ENCODE measurements around the gene CREB5.
"Not testable (repeated sequence)": the region's sequence is repeated elsewhere in the genome, so short reads cannot be mapped to it uniquely, and the experiment has no call there.

The CREB5 gene

GRCh38 chr7:28755255-28755654 lies 342.9 kb downstream of the CREB5 start:
- no peak for DNase-seq

DNA sequence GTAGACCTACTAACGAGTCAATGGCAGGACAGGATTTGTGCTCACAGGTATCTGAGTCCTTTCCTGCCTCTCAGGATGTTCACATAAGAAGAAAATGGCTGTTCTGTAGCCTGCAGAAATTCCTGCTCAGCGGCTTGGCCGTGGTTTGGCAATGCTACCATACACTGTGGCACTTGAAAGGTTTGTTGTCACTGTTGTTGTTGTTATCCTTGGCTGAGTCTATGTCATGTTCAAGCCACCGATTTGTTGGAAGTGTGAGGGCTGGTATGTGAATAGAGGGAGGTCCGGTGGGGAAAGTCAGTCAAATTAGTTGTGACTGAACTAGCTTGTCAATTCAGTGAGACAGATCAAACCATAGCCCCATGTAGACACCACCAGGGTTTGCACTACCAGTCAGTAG lies 345.9 kb downstream of the CREB5 start:
- no peak for DNase-seq

- no peak for DNase-seq
Observed at GRCh38 chr7:28759475-28759971, 347.2 kb downstream of the CREB5 start.

DNA sequence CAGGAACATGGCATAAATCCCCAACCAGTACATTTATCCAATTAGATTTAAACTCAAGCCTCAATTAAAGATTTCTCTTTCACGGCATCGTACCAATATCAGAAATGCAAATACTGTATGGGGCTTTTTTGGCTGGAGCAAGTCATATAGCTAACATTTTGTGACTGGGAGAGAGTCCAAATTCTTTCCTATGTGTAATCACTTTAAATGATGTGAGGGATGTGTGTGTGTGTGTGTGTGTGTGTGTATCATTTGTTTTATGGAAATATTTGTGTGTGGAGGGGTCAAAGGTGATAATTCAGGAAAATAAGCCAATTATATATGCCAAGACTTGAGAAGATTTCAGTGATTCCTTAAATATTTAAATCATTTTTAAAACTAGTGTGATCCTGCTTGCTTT lies 349.2 kb downstream of the CREB5 start:
- DNase-seq: no peak

DNA sequence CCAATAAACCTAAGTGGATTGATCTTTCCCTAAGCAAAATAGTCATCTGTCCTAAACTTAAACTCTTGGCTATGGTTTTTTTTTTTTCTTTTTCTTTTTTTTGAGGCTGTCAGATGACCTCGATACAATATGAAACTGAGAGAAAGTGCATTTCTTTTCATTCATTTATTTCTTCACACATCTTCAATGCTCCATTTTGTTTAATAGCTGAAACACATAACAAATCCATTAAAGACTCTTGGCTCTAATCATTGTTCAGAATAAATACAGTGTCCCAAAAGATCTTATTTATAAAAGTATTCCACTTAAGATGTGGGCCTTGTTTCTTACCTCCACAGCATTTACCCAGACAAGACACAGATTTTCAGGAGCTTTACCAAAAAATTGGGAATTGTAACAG lies 350.3 kb downstream of the CREB5 start:
- no peak for DNase-seq

DNA sequence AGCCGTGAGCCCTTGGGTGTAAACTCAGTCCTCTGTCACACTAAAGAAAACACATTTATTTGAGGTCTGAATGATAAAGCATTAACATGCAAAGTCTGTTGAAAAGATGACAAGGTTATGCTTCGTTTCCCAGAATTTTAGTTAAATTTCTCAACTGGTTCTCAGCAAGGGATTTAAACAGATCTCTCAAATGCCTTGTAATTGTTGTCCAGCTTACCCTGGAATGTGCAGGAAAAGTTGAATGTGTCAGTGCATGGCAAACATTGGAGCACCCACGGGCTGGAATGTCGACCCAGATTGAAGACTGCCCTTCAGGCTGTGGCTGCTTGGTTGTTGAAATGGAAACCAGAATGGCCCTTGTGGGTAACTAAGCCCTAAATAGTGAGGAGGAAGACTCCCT lies 354.0 kb downstream of the CREB5 start:
- DNase-seq: no peak

DNA sequence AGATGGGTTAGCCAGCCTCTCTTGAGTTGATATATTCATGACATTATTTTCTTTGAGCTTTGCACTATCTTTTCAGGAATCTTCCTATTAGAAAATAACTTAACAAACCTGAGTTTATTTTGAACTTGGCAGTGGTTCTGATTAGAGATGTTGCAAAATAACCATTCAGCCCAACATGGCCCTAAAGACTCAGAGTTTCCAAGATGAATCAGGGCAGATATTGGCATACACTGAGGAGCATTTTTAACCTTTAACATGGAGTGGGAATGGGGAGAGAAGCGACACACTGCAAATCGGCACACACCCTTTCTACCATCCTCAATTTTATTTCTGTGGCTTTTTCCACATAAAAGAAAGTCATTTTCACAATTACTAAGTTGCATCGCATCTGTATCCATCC lies 355.0 kb downstream of the CREB5 start:
- DNase-seq: no peak

DNA sequence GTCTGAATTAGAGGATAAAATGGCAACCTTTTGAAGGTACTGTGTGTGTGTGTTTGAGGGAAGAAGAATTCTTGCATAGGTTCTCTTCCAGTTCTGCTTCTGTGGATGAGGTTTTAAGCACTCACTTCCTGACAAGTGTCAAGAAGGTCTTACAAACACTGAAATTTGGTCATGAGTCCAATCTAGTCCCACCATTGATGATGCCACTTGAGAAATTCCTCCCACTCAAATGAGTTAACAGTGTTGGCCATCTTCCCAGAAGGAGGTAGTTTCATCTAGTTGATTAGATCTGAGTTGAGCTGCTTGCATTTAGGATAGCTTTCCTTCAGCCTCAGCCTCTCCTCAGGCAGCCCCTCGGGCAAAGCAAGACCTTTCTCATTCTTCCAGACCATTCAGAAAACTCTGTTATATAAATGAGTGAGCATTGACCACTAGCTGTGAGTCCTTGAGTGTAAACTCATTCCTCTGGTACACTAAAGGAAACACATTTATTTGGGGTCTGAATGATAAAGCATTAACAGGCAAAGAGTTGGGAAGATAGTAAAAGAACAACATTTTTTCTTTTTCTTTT lies 356.3 kb downstream of the CREB5 start:
- DNase-seq: no peak

- no peak for DNase-seq
Observed at GRCh38 chr7:28771906-28772622, 359.7 kb downstream of the CREB5 start.

DNA sequence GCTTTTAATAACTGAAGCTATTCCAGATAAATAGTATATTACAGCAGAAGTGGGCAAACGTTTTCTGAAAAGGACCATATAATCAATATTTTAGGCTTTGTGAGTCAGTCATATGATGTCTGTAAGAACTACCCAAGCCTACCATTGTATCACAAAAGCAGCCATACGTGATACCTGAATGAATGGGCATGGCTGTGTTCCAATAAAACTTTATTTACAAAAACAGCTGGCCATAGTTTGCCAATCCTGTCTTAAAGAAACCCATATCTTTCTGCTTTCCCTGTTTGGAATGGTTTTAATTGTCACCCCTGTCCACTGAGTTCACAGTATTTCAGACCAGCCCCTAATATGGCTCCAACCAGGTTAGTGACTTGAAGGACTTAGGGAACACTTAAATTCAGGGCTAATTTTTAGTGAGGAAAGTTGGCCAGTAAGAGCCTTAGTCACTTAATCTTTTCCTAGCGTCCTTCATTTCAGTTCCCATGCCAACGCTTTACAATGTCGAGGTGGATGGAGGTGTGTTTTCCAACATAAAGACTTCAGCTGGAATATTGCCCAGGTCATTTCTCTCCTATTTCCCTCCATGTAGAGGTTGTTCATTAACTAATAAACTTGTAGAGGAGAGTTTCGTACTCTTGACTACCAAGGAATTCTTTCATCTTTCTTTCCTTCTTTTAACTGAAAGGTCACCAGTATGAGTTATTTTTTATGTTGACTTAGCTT lies 361.3 kb downstream of the CREB5 start:
- no peak for DNase-seq

- no peak for DNase-seq
Observed at GRCh38 chr7:28774261-28774988, 362.1 kb downstream of the CREB5 start.

- no peak for DNase-seq
Observed at GRCh38 chr7:28776463-28777157, 364.3 kb downstream of the CREB5 start.

DNA sequence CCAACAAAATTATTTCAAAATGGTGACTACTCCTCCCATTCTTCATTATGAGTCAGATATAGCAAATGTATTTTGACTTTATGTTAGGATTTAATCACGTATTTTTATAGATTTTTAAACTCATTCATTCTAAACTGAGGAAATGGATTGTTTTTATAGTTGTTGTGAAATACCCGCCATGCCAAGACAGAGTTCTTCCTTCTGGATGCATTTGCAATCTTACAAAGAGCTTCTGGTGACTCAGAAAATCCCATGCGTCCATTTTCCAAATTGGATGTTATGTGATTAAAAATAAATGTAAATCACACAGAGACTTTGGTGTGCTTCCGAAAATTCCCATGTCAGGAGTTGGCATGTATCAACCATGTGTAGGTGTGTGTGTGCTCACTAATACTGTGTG lies 366.5 kb downstream of the CREB5 start:
- no peak for DNase-seq

DNA sequence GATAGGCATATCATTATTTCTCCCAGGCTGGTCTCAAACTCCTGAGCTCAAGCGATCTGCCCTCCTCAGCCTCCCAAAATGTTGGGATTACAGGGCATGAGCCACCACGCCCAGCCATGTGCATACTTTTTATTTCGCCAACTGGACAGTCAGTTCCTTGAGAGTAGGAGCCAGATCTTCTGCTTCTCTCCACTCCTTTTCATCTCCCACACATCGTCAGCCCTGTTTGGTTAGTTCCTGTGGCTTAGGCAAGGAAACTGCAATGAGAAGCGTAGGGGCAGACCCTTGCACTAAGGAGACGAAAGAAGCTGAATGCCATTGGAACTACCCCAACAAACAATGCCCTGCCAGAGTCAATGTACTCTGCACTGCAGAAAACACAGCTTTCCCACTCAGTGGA lies 367.6 kb downstream of the CREB5 start:
- no peak for DNase-seq

DNA sequence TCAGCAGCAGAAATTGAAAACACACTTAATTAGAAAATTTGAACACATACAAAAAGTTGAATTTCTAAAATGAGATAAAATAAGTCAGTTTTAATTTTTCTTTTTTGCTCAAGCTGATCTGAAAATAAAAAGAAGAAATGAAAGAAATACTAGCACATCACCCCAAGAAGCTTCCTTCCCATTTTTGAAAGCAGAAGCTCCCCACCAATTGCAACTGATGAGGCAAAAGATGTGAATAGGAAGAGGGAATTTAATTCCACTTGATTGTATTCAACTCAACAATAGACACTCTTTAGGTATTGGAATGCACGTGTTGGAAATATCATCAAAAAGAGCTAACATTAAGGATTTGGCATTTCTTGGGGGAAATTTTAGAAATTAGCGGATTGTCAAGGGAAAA lies 370.0 kb downstream of the CREB5 start:
- DNase-seq: no peak

DNA sequence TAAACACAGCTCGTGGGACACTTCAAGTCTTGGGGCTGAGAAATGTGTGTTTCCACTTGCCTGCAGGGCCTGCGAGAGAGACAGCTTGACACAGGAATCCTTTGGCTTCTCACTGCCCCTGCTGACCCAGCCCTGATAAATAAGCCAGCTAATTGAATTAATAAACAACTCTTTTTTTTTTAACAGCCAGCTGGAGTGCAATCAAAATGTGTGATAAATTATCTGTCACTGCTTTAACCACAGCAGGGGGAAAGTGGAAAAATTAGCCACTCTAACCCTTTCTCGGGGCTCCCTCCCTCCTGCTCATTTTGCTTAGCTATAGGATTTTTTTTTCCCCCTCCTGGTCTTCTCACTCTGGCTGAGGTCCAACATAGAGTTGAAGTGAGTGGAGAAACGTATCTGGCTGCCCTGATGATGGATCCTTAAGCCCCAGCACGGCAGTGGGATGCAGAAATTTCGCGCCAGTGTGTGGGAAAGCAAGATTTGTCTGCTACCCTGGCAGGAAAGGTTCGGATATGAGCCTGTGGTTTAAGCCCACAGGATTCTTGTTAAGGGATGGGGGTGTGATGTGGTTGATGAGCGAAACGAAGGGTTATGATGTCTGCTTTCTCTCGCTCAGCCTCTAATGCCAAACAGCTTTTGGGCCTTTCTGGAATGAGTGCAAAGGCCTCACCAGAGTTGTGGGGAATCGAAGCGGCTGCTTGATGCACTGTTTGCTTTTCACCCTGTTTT lies 372.0 kb downstream of the CREB5 start:
- DNase-seq: no peak

- no peak for DNase-seq
Observed at GRCh38 chr7:28785041-28785995, 373.0 kb downstream of the CREB5 start.

GRCh38 chr7:28786156-28786555 lies 373.8 kb downstream of the CREB5 start:
- DNase-seq: not testable (repeated sequence)

- DNase-seq: no peak
Observed at GRCh38 chr7:28787106-28787505, 374.8 kb downstream of the CREB5 start.

- DNase-seq: no peak
Observed at GRCh38 chr7:28790467-28790866, 378.1 kb downstream of the CREB5 start.

DNA sequence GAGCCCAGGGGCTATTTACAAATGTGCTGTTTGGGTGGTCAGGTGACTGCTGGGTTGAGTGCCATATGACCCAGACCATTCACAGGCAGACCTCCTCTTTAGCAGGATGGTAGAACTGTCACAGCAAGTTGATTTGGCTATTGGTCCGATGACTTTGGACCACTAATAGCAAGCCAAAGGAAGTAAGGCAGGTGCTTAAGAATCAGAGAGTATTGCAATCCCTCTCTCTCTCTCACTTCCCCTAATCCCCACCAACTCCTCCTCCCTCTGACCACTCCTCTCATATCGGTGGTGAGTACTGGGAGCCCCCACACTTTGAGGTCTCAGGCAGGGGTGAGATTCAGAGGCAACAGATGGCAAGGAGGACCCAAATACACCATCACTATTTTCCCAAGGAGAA lies 380.5 kb downstream of the CREB5 start:
- no peak for DNase-seq
